ENCODE measurements around the gene INHBC.

- no peak for TF ChIP-seq SUZ12 (IDR thresholded peaks at IDR 0.05; ENCODE audit: extremely low read depth, insufficient read depth, insufficient read length)
- no peak for TF ChIP-seq YY1 (IDR thresholded peaks at IDR 0.05; ENCODE audit: insufficient read depth, insufficient read length)
- no peak for TF ChIP-seq ZNF274 (IDR thresholded peaks at IDR 0.05; ENCODE audit: low read depth, low read length)
Observed at GRCh38 chr12:57390174-57390573, 44.4 kb upstream of the INHBC start.

Data from NT2/D1 (cell line).